Activated CD8-positive, alpha-beta memory T cell treated with anti-CD3 and anti-CD28 coated beads for 4 hours (primary cell): Measurements from ENCODE around the gene CD300E.
"Not testable (repeated sequence)": the region's sequence is repeated elsewhere in the genome, so short reads cannot be mapped to it uniquely, and the experiment has no call there.

Source experiments
- DNase-seq, 2 donors: peaks; one replicate each; pipeline ENCODE4 v3.0.0-alpha.2; 2020; ENCODE audit warnings: low read depth in 2 of 2

CD300E gene

DNA sequence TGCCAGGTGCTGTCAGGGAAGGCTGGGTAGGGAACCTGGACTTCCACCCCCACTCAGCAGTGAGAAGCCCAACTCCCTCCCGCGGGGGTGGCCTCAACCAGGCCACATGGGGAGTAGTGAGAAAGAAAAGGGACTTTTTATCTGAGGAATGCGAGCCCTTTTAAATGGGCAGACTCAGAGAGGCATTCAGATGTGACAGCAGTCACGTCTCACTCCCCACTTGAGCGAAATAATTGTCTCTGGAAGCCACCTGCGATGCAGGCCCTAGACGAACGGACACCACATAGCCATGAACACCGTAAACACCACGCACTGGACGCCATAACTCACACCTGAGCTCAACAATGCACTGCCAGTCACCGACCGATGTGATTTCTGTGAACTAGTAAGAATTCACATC is 11.9 kb upstream of the CD300E start:
- DNase-seq: no peak

DNA sequence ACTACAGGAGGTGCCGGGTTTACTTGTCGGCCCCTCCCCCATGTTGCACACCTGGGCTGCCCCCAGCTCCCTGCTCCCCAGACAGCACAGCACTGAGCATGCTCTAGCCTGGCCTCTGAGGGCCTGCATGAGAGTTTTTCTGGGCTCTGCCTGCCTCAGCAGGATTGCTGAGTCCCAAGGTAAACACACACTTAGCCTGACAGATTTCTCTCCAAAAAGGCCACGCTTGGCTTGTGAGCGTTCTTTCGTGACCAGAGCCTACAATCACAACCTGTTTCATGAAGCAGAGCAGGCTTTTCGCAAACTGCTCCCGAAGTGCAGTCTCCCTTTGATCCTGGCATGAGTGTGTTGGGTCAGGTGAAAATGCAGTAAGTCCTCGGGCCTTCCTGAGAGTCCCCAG is 9.8 kb upstream of the CD300E start:
- DNase-seq: no peak

DNA sequence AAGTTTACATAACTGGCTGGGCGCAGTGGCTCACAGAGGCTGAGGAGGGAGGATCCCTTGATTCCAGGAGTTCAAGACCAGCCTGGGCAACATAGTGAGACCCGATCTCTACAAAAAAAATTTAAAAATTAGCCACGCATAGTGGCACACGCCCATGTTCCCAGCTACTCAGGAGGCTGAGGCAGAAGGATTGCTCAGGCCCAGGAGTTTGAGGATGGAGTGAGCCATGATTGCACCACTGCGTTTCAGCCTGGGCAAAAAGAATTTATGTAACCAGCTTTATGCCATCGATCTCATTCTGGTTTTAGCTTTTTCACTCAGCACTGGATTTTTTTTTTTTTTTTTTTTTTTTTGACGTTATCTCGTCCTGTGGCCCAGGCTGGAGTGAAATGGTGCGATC is 9.1 kb upstream of the CD300E start:
- no peak for DNase-seq

DNA sequence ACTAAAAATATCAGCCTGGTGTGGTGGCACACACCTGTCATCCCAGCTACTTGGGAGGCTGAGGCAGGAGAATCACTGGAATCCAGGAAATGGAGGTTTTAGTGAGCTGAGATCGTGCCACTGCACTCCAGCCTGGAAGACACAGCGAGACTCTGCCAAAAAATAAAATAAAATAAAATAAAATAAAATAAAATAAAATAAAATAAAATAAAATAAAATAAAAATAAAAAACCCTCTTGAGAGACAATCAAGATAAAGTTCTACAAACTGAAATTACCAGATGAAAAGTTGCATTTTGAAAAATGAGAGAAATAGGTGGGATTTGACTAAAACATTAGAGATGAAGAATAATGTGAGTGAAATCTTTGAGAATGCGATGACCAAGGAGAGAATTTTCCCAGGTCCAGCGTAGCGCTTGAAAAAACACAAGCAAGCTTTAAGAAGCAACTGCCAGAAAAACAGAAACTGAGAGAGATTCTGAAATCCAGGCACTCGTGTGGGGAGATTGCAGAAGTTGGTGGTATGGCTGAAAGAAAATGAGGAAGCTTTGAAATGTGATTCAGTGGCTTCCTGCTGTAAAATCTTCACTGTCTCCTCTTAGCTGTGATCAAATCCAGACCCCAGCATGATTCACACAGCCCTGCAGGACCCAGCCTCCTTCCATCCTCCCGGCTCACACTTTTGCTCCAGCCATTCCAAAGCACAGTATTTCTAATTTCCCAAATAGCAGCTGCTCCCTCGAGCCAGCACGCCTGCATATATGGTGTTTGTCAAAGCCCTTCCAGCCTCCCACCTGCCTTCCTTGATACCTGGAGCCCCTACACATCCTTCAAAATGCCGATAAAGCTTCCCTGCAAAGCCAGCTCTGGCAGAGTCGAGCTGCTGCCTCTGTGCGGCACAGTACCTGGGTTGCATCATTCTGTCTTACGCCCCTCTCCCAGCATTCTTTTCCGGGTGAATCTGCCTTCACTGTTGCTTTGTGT is 8.2 kb upstream of the CD300E start:
- no peak for DNase-seq

DNA sequence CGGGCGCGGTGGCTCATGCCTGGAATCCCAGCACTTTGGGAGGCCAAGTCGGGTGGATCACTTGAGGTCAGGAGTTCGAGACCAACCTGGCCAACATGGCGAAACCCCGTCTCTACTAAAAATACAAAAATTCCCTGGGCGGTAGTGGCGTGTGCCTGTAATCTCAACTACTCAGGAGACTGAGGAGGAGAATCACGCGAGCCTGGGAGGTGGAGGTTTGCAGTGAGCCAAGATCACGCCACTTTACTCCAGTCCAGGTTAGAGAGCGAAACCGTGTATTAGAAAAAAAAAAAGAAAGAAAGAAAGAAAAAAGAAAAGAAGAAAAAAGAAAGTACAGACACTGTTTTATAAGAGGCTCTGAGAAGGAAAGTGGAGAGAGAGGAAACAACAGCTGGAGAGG is 6.7 kb upstream of the CD300E start:
- not testable (repeated sequence) for DNase-seq

DNA sequence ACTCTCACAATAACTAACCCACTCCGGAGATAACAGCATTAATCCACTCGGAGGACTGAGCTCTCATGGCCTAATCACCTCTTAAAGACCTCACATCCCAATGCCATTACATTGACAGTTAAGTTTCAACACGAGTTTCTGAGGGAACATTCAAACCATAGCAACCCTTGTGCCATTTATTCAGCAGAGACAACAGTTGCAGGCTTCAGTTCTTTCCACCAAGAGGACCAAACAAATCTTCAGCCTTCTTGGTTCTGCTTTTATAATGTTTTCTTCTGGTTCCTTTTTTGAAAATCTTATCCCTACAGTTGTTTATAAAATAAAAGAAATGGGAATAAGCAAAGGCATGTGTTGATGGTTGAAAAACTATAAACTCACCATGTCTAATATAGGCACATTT is 2.1 kb upstream of the CD300E start:
- no peak for DNase-seq

DNA sequence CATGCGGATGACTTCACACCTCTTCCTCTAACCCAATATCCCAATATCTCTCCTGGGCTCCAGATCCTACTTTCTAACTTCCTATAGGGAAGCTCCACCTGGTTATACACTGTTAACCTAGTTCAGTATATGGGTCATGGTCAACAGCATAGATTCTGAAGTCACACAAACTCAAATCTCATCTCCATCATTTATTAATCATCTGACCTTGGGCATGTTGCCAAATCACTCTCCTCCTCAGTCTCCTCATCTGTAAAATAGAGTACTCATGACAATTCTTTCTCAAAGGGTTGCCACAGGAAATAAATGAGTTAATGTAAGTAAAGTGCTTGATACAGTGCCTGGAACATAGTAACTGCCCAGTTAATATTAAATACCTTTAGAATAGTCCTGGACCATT is 593 bp upstream of the CD300E start:
- no peak for DNase-seq

DNA sequence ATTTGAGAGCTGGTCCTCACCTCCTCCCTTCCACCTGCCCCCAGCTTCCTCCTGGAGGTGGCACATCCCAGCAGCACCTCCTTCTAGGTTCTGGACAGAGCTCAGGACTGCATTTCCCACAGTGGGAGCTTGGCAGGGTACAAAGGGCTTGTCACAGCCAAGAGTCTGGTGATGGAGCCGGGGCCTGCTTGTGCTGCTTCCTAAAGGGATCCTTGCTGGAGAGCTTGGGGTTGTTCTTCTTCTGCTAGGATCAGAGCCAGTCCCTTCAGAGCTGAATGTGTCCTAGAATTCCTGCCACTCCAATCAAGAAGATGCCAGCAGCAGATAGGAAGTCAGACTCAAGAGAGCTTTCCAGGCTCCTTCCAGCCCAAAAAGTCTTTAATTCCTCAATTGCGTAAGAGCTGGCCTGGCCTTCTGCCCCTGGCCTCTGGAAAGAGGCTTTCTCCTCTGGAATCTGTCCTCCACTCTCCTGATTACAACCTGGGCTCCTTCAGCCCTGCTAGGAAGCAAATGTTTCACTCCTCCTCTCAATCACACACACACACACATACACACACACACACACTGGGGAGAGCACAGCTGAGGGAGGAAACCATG is 4.4 kb downstream of the CD300E start:
- no peak for DNase-seq

DNA sequence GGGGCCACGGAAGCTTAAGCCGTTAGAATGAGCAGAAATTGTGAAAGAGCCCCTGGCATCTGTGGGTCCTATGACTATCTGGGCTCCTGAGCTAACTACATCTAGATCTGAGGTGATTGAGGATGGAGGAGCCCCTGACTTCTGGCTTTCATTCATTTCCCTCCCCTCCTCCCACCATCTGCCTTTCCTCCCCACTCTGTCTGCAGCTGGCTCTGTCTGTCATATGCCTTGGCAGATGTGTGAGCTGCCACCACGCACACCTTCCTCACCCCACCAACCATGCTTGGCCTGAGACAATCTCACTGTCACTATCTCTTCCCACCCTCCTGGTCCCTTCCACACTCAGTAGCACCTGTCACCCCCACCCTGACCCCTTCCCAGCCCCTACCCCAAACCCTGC is 5.1 kb downstream of the CD300E start:
- DNase-seq: no peak

DNA sequence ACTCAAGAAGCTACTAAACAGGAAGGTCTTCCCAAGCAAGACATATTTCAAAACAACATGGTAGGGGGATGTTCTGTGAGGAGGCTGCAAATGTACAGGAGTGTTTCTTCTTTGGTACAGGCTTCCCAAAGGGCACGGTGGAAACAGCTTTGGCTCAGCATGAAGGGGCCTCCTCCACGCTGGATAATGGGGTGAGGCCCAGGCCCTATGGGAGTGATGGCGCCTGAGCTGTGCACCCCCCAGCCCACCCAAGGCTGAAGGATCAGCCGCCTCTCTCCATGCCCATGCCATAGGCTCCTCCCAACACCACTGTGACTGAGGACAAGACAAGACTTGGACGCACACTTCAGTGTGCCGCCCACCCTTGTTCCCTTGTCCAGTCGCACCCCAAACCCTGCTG is 6.8 kb downstream of the CD300E start:
- DNase-seq: no peak

DNA sequence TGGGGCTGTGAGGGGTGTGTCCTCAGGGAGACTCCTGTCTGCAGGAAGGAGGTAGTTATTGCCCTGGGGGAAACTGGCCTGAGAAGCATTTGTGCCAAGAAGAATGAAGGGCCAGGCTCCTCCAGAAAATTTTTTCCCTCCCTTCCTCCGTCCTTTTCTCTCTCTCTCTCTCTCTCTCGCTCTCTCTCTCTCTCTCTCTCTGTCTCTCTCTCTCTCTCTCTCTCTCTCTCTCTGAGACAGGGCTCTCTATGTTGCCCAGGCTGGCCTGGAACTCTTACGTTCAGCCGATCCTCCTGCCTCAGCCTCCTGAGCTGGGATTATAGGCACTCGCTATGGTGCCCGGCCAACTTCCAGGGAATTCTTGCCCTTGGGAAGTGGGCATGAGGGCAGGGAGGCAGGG is 11.5 kb downstream of the CD300E start:
- DNase-seq: no peak

DNA sequence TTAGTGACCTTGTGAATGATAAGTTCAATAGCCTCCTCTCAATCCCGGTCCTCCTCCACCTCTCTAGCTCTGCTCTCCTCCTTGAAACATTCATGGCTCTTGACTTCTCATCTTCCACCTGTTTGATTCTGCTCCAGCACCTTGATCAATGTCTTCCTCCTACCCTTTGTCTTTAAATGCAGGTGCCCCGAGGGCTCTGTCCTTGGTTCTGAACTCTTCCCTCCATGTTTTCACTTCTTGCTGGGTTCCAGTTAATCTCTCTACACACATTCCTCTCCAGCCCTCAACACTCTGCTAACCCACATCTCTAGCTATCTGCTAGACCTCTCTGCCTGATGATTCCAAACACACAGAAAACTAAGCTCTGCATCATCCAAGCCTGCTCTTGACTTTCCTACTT is 13.4 kb downstream of the CD300E start:
- no peak for DNase-seq

DNA sequence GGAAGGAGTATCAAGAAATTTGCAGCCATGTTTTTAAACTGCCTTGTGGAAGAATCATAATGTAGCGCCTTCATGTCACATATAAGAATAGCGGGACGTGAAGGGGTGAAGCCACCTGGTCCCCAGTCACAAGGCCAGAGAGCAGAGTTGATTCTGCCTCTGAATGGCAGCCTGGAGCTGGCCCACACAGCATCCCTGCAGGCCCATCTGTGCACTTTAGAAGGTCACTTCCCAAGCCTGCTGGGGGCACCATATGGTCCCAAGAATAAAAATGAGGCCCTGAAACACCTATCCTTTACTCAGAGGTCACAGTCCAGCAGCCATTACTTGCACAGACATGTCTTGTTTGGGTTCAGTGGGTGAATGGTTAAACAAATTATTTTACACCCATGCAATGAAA is 15.0 kb downstream of the CD300E start:
- DNase-seq: no peak

DNA sequence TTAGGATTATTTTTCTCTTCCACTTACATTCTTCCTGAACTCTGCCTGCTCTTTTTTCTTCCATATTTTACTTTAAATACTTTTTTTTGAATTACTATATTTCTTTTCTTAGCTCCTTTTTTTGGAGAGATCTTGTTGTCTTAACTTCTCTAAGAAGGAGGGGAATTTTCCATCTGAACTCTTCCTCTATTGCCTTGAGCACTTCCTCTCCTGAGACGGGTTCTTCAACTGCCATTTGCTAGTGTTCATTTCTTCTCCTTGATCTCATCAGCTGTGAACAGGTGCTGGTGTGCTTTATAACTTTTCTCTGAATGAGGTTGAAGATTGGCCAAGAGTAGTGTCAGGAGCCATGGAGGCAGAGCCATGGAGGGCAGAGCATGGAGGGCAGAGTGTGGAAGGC is 16.3 kb downstream of the CD300E start:
- no peak for DNase-seq

DNA sequence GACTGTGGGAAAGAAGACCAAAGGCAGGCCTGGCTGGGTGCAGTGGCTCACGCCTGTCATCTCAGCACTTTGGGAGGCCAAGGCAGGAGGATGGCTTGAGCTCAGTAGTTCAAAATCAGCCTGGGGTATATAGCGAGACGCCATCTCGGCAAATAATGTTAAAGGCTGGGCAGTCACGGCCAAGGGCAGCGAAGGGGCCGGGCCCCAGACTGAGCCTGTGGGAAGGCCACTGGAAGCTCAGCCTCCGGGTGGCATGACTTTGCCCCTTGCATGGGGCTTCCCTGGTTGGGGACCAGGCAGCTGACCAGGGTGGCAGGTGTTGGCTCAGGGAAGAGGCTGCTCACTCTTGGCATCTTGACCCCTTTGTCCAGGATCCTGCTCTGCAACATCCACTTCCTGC is 17.5 kb downstream of the CD300E start:
- no peak for DNase-seq

DNA sequence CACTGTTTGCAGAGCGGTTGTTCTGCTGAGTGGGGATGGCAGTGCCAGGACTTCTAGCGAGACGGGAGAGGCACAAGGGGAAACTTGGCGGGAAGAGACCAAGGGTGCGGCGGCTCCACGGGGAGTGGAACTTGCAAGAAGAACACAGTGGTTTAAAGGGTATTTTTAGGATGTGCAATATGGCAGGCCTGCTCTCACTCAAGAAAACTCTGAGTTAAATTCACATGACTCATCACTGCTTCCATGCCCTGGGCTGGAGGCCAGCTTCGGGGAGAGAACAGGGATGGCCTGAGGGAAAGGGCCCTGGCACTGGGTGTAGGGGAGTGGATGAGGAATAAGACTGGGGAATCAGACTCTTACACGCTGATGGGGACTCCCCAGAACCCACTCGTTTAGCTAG is 18.2 kb downstream of the CD300E start:
- no peak for DNase-seq

DNA sequence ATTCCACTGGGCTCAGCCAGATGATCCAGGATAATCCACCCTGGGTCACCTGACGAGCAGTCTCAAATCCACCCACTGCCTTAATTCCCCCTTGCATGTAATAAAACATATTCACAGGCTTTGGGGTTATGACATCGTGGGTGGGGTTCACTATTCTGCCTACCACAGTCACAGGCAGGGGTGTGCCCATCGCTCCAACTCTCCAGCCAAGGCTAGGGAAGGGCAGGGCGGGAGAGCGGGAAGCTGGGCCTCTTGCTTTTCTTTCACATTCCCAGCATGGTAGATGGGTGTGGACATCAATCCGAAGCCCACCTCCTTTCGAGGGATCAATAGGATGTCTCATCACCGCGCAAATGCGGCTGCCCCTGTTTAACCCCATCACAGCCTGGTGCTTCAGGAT is 18.8 kb downstream of the CD300E start:
- DNase-seq: no peak

DNA sequence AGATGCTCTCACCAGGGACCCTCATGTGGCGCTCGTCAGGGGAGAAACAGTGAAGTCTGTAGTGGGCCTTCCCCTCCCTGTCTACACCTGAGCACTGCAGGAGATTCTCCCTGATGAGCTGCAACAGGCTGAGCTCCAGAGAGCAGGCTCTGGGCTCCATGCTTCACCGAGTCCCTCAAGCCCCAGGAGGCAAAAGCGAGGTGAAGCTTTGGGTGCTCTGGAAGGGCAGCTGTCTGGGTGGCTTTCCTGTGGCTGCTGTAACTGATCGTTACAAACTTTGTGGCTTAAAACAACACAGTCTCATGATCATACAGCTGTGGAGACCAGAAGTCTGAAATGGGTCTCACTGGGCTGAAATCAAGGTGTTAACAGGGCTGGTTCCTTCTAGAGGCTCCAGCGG is 19.3 kb downstream of the CD300E start:
- DNase-seq: no peak

DNA sequence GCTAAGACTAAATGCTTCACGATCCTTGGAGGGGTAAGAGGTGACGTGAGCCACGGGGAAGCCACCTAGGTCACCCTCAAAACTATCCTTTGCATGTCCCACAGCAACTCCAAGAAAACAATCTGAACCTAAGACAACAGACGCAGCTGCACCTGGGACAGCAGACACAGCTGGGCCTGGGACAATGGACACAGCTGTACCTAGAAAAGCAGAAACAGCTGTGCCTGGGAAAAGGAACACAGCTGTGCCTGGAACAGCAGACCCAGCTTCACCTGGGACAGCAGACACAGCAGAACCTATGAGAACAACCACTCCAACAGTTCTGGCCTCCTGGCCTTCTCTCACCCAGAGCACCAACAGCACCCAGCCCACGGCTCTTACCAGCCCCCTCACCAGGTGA is 19.8 kb downstream of the CD300E start:
- no peak for DNase-seq

DNA sequence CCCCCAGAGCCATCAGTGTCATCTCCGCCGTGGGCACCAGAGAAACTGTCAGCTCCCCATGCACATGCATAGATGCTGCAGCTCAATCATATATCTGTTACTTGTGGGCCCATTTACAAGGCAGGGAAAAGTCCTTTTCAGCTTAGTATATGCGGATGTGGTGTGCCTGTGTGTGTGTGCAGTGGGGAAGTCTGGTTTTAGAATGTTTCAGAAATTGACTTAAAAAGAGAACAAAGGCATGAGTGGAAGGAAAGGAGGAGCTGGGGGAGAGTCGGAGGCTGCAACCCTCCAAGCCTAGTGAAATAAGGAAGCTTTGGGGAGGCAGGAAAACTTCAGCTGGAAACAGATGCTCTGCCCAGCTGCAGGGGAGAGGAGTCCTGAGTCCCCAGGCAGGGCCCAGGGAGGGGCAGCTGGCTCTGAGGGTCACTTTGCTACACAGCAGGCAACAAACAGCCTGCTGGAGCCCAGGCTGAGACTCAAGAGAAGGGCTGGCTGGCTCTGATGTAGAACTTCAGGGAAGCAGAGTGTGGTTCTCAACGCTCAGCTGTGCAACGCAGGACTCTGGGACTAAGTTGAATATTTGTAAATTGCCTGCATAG is 20.4 kb downstream of the CD300E start:
- no peak for DNase-seq

DNA sequence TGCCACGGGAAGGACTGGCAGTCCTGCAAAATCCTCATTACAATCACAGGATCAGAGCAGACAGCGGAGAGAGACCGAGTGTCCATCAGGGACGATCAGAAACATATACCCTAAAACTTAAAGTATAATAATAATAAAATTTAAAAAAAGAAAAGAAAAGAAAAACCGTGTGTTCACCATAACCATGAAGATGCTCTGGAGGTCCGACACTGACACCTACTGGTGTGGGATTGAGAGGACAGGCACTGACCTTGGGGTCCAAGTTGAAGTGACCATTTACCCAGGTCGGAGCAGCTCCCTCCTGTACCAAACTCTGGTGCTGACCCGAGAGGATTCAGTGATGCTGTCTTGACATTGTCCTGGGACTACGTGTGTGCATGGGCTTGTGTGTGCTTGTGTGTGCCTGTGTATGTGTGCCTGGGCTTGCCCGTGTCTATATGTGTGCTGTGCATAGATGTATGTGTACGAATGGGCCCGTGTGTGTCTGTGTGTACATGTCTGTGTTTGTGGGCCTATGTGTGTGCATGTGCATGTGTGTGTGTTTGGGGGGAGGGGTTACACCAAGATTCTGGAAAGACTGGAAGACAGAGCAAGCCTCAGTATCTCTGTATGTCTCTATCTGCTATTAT is 21.5 kb downstream of the CD300E start:
- DNase-seq: no peak

DNA sequence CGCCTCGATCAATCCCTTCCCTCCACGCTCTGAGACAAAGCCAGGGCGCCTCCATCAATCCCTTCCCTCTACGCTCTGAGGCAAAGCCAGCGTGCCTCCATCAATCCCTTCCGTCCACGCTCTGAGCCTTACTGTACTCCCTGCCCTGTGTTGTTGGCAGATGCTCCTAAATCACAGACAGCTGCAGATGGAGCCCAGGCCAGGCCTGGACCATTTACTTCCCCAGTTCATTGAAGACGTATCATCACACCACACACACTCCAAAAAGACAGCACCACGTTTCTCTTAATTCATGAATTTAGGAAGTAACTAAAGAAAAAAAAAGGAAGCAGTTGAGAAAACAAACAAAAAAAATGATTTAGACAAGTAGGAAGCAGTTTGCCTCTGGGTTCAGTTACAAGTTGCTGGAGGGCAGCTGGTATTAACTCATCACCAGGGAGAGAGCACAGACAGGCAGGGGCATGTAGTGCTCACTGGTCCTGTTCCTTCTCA is 24.0 kb downstream of the CD300E start:
- no peak for DNase-seq
